HepG2 (cell line): ENCODE data around the gene ALG14. TPM values are rescaled to one million over a fixed set of nuclear protein-coding genes. Genes with fewer than 3 reads are reported as not detected.

Source experiments
- ATRX ChIP-seq: sonication (generic); formaldehyde crosslinking; IDR thresholded peaks from 2 replicates; pipeline ENCODE4 v1.4.0; 2020; ENCODE audit warnings: missing genetic modification reagents, borderline replicate concordance
- ERF ChIP-seq: IDR thresholded peaks from 2 replicates; pipeline ENCODE4 v1.6.1; 2018; ENCODE audit warnings: missing biosample characterization, missing genetic modification reagents
- ETV6 ChIP-seq: sonication (generic); formaldehyde crosslinking; conservative IDR thresholded peaks from 2 replicates; pipeline ENCODE4 v1.4.0; 2020; ENCODE audit warnings: missing genetic modification reagents
- GABPB1 ChIP-seq: IDR thresholded peaks from 2 replicates; pipeline ENCODE4 v1.6.1; 2016; ENCODE audit warnings: mild to moderate bottlenecking, missing genetic modification reagents, moderate library complexity, missing compliant biosample characterization
- HMG20A ChIP-seq: IDR thresholded peaks from 2 replicates; pipeline ENCODE4 v1.6.1; 2016; ENCODE audit warnings: borderline replicate concordance
- KDM5B ChIP-seq: sonication (generic); formaldehyde crosslinking; IDR thresholded peaks from 2 replicates; pipeline ENCODE4 v1.4.0; 2020; ENCODE audit warnings: missing genetic modification reagents, mild to moderate bottlenecking, borderline replicate concordance
- KMT2B ChIP-seq: IDR thresholded peaks from 2 replicates; pipeline ENCODE4 v1.6.1; 2016; ENCODE audit warnings: missing genetic modification reagents, missing compliant biosample characterization
- MEIS2 ChIP-seq: sonication (generic); formaldehyde crosslinking; IDR thresholded peaks from 2 replicates; pipeline ENCODE4 v1.9.0; 2021; ENCODE audit warnings: mild to moderate bottlenecking, missing genetic modification reagents
- NR2F2 ChIP-seq: IDR thresholded peaks from 2 replicates; pipeline ENCODE4 v1.6.1; 2012; ENCODE audit warnings: low read depth, inconsistent platforms, borderline replicate concordance
- ONECUT2 ChIP-seq: sonication (generic); formaldehyde crosslinking; IDR thresholded peaks from 2 replicates; pipeline ENCODE4 v1.4.0; 2020; ENCODE audit warnings: missing genetic modification reagents
- PAXIP1 ChIP-seq: sonication (generic); formaldehyde crosslinking; conservative IDR thresholded peaks from 2 replicates; pipeline ENCODE4 v1.4.0; 2020; ENCODE audit warnings: mild to moderate bottlenecking, missing genetic modification reagents, moderate library complexity
- REST ChIP-seq, 2 experiments: IDR thresholded peaks; 2 replicates each; pipeline ENCODE4 v1.6.1; 2011 to 2012; ENCODE audit warnings: low read length in 2 of 2, borderline replicate concordance in 1 of 2, low read depth in 1 of 2, mild to moderate bottlenecking in 1 of 2, moderate library complexity in 1 of 2
- SP140L ChIP-seq: sonication (generic); formaldehyde crosslinking; IDR thresholded peaks from 2 replicates; pipeline ENCODE4 v1.4.0; 2020; ENCODE audit warnings: missing genetic modification reagents, borderline replicate concordance
- SP2 ChIP-seq: sonication (generic); formaldehyde crosslinking; IDR thresholded peaks from 2 replicates; pipeline ENCODE4 v1.5.1; 2020; ENCODE audit warnings: mild to moderate bottlenecking, missing genetic modification reagents
- TMF1 ChIP-seq: sonication (generic); formaldehyde crosslinking; IDR thresholded peaks from 2 replicates; pipeline ENCODE4 v1.8.1; 2022; ENCODE audit warnings: low read depth, missing genetic modification reagents
- ZBTB21 ChIP-seq: sonication (generic); formaldehyde crosslinking; IDR thresholded peaks from 2 replicates; pipeline ENCODE4 v1.4.0; 2020; ENCODE audit warnings: missing genetic modification reagents
- ZFP37 ChIP-seq: sonication (generic); formaldehyde crosslinking; IDR thresholded peaks from 2 replicates; pipeline ENCODE4 v1.4.0; 2020; ENCODE audit warnings: missing genetic modification reagents, borderline replicate concordance
- ZNF12 ChIP-seq: sonication (generic); formaldehyde crosslinking; IDR thresholded peaks from 2 replicates; pipeline ENCODE4 v1.5.0; 2020; ENCODE audit warnings: missing genetic modification reagents
- ZNF33B ChIP-seq: sonication (generic); formaldehyde crosslinking; IDR thresholded peaks from 2 replicates; pipeline ENCODE4 v1.5.1; 2020; ENCODE audit warnings: mild to moderate bottlenecking, missing genetic modification reagents
- ZNF430 ChIP-seq: sonication (generic); formaldehyde crosslinking; IDR thresholded peaks from 2 replicates; pipeline ENCODE4 v1.9.0; 2021; ENCODE audit warnings: mild to moderate bottlenecking, missing genetic modification reagents
- ZNF460 ChIP-seq: sonication (generic); formaldehyde crosslinking; IDR thresholded peaks from 2 replicates; pipeline ENCODE4 v1.5.1; 2020; ENCODE audit warnings: missing genetic modification reagents, mild to moderate bottlenecking, borderline replicate concordance
- ZNF484 ChIP-seq: sonication (generic); formaldehyde crosslinking; IDR thresholded peaks from 2 replicates; pipeline ENCODE4 v1.5.1; 2020; ENCODE audit warnings: mild to moderate bottlenecking, low read depth, missing genetic modification reagents, borderline replicate concordance
- ZNF562 ChIP-seq: sonication (generic); formaldehyde crosslinking; IDR thresholded peaks from 2 replicates; pipeline ENCODE4 v1.8.0; 2022; ENCODE audit warnings: missing genetic modification reagents, borderline replicate concordance
- ZNF570 ChIP-seq: sonication (generic); formaldehyde crosslinking; IDR thresholded peaks from 2 replicates; pipeline ENCODE4 v1.4.0; 2020; ENCODE audit warnings: mild to moderate bottlenecking, missing genetic modification reagents, borderline replicate concordance
- ZNF572 ChIP-seq: sonication (generic); formaldehyde crosslinking; IDR thresholded peaks from 2 replicates; pipeline ENCODE4 v1.5.1; 2020; ENCODE audit warnings: mild to moderate bottlenecking, missing genetic modification reagents
- ZNF772 ChIP-seq: sonication (generic); formaldehyde crosslinking; IDR thresholded peaks from 2 replicates; pipeline ENCODE4 v1.5.0; 2020; ENCODE audit warnings: mild to moderate bottlenecking, missing genetic modification reagents
- ZSCAN12 ChIP-seq: sonication (generic); formaldehyde crosslinking; IDR thresholded peaks from 2 replicates; pipeline ENCODE4 v1.9.0; 2021; ENCODE audit warnings: mild to moderate bottlenecking, missing genetic modification reagents
- polyA plus RNA-seq, 8 experiments: library from polyadenylated mRNA; depleted of rRNA in 3 of 8; stranded (reverse) in 7 of 8; unstranded in 1 of 8; fragments of >200 nt; fragmentation: Illumina TruSeq in 4 of 8; extraction: Trizol in 4 of 8; gene quantifications; 2 replicates each; pipeline versions ENCODE4 v1.2.1 to v1.2.3, GENCODE V29; 2011 to 2016; ENCODE audit warnings: low read depth in 4 of 8, missing spikeins in 1 of 8, mixed read lengths in 1 of 8; ENCODE audit not compliant: insufficient read depth in 1 of 8
- total RNA-seq, 5 experiments: library from RNA; depleted of rRNA; stranded (reverse); fragments of >200 nt; fragmentation: Illumina TruSeq; extraction: Trizol; gene quantifications; 2 replicates each; pipeline ENCODE4 v1.2.3, GENCODE V29; 2016; ENCODE audit warnings: low read depth in 1 of 5

ALG14 gene
- total and polyA plus RNA-seq, 2 of the 13 experiments (the other 11 are each of a cell fraction or from before 2014, with no cell fraction given) = 4.5 to 12.7 TPM

- TF ChIP-seq SP2 (no peak), PAXIP1 (CRISPR knock-in tag) (peak; percentile 96), SP140L (CRISPR knock-in tag) (no peak), ZNF572 (CRISPR knock-in tag) (no peak), KMT2B (CRISPR knock-in tag) (no peak), ZNF562 (CRISPR knock-in tag) (no peak), ZNF772 (CRISPR knock-in tag) (peak; percentile 38; the same call in 1 of the 2 replicates), ZNF33B (CRISPR knock-in tag) (no peak), MEIS2 (0 out of 2 replicates have a peak, but pooled peaks have one; percentile 31), ZNF460 (CRISPR knock-in tag) (no peak), TMF1 (CRISPR knock-in tag) (no peak), ZBTB21 (CRISPR knock-in tag) (no peak), GABPB1 (CRISPR knock-in tag) (no peak; the same call in 1 of the 2 replicates), KDM5B (CRISPR knock-in tag) (no peak), REST (IDR thresholded peaks at IDR 0.05; ENCODE audit: borderline replicate concordance in 1 of 2, low read depth in 1 of 2, low read length in 2 of 2) (peak in 1 of 2 experiments; percentile 46; a peak in 1 of 4 replicates), ZFP37 (CRISPR knock-in tag) (no peak), NR2F2 (peak; percentile 65; the same call in 1 of the 2 replicates), ZNF430 (CRISPR knock-in tag) (no peak), ERF (CRISPR knock-in tag) (peak; percentile 71; the same call in 1 of the 2 replicates), ZSCAN12 (0 out of 2 replicates have a peak, but pooled peaks have one; percentile 63), ZNF12 (peak; percentile 55; the same call in 1 of the 2 replicates), ZNF484 (CRISPR knock-in tag) (no peak), HMG20A (CRISPR knock-in tag) (peak; percentile 91), ONECUT2 (peak; percentile 98), ATRX (CRISPR knock-in tag) (no peak), ETV6 (CRISPR knock-in tag) (no peak), ZNF570 (CRISPR knock-in tag) (no peak)
Measured at GRCh38 chr1:95067062-95067461, 5.7 kb downstream of the ALG14 start (continued).
